ENCODE measurements around the gene GALNT2. TPM values are rescaled to one million over a fixed set of nuclear protein-coding genes. Genes with fewer than 3 reads are reported as not detected.

GALNT2 gene
- polyA plus RNA-seq, 2 donors, result 11.2 to 15.3 TPM

GRCh38 chr1:230123280-230124185, 56.5 kb downstream of the GALNT2 start:
- Histone ChIP-seq H3K4me3 (ENCODE audit: low read depth in 1 of 2, low read length in 2 of 2) (no peak overlapping the region), H3K27me3 (ENCODE audit: control insufficient read depth in 1 of 2, insufficient read depth in 2 of 2, low read length in 2 of 2) (no peaks in the 10 kb centered on the region), H3K9me3 (ENCODE audit: control insufficient read depth in 2 of 2, insufficient read depth in 1 of 2, low read depth in 1 of 2, low read length in 1 of 2) (no peaks in the 10 kb centered on the region), H3K36me3 (ENCODE audit: control insufficient read depth in 2 of 2, insufficient read depth in 2 of 2, low read length in 1 of 2) (peaks cover 0 to 3% of the 10 kb centered on the region in 2 donors), H3K4me1 (ENCODE audit: control insufficient read depth in 2 of 2, insufficient read depth in 2 of 2, low read length in 1 of 2) (peaks cover 5 to 9% of the 10 kb centered on the region in 2 donors), H3K27ac (ENCODE audit: low read depth in 2 of 2, low read length in 1 of 2) (no peak overlapping the region)
- WGBS, 2 donors, result 73 to 82% methylated on average over 13 of the region's 13 CpGs

DNA sequence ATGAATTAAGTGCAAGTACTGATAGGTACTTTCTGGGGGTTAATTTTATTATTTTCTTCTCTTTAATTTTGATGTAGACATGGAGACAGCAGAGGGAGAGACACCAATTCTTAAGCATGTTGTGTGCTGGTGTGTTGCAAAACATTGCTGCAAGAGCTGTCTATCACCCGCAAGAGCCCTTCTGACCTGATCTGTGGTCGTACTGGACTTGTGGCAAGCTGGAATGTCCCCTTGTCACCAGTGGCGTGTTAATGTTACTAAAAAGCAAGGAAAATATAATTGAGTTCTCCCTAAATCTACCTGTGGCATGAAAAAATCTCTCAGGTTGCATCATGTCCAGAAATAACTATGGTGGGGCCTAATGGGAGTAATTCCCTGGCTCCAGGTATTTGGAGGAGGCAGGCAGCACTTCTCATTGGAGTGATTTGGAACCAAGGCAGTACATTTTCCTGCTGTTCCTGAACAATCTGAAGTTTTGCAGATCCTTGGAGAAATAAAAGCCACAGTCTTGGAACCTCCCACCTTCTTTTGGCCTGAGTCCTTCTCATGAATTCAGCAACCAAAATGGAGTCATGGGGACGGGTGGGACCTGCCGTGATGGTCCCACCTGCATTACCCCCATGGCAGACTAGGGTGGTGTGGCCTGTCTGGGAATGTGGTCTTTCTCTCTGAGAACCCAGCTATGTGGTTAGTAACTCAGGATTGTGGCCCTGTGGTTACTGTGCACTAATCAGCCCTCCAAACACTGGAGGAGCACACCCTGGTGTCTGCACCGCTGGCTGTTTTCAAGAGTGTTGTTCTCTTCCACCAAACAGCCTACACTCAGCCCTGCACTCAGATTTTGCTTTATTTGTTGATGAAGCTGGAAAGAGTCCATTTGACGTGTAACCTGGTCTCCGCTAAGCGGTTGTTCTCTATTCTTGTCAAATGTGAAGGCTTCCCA, 57.4 kb downstream of the GALNT2 start:
- WGBS, 2 donors, result 77 to 83% methylated on average over 9 of the region's 9 CpGs
- peaks cover 5 to 9% of the 10 kb centered on the region in 2 donors for H3K4me1 ChIP-seq (ENCODE audit: control insufficient read depth in 2 of 2, insufficient read depth in 2 of 2, low read length in 1 of 2)
- H3K9me3 ChIP-seq (ENCODE audit: control insufficient read depth in 2 of 2, insufficient read depth in 1 of 2, low read depth in 1 of 2, low read length in 1 of 2), result no peaks in the 10 kb centered on the region
- H3K27ac ChIP-seq (ENCODE audit: low read depth in 2 of 2, low read length in 1 of 2), result no peak overlapping the region
- no peaks in the 10 kb centered on the region for H3K27me3 ChIP-seq (ENCODE audit: control insufficient read depth in 1 of 2, insufficient read depth in 2 of 2, low read length in 2 of 2)
- H3K4me3 ChIP-seq (ENCODE audit: low read depth in 1 of 2, low read length in 2 of 2), result no peak overlapping the region
- H3K36me3 ChIP-seq (ENCODE audit: control insufficient read depth in 2 of 2, insufficient read depth in 2 of 2, low read length in 1 of 2), result peaks cover 0 to 3% of the 10 kb centered on the region in 2 donors

- H3K4me1 ChIP-seq (ENCODE audit: control insufficient read depth in 2 of 2, insufficient read depth in 2 of 2, low read length in 1 of 2), result peaks cover 5 to 9% of the 10 kb centered on the region in 2 donors
- H3K4me3 ChIP-seq (ENCODE audit: low read depth in 1 of 2, low read length in 2 of 2), result no peak overlapping the region
- no peak overlapping the region for H3K27ac ChIP-seq (ENCODE audit: low read depth in 2 of 2, low read length in 1 of 2)
- H3K36me3 ChIP-seq (ENCODE audit: control insufficient read depth in 2 of 2, insufficient read depth in 2 of 2, low read length in 1 of 2), result peaks cover 0 to 3% of the 10 kb centered on the region in 2 donors
- no peaks in the 10 kb centered on the region for H3K9me3 ChIP-seq (ENCODE audit: control insufficient read depth in 2 of 2, insufficient read depth in 1 of 2, low read depth in 1 of 2, low read length in 1 of 2)
- 81 to 87% methylated on average over 6 of the region's 6 CpGs for WGBS, 2 donors
- no peaks in the 10 kb centered on the region for H3K27me3 ChIP-seq (ENCODE audit: control insufficient read depth in 1 of 2, insufficient read depth in 2 of 2, low read length in 2 of 2)
These were observed 58.1 kb downstream of the GALNT2 start for GRCh38 chr1:230125141-230125540.

- Histone ChIP-seq H3K27ac (ENCODE audit: low read depth in 2 of 2, low read length in 1 of 2) (no peak overlapping the region), H3K27me3 (ENCODE audit: control insufficient read depth in 1 of 2, insufficient read depth in 2 of 2, low read length in 2 of 2) (no peaks in the 10 kb centered on the region), H3K9me3 (ENCODE audit: control insufficient read depth in 2 of 2, insufficient read depth in 1 of 2, low read depth in 1 of 2, low read length in 1 of 2) (no peaks in the 10 kb centered on the region), H3K4me1 (ENCODE audit: control insufficient read depth in 2 of 2, insufficient read depth in 2 of 2, low read length in 1 of 2) (peaks cover 2 to 9% of the 10 kb centered on the region in 2 donors), H3K36me3 (ENCODE audit: control insufficient read depth in 2 of 2, insufficient read depth in 2 of 2, low read length in 1 of 2) (no peaks in the 10 kb centered on the region), H3K4me3 (ENCODE audit: low read depth in 1 of 2, low read length in 2 of 2) (no peak overlapping the region)
- 76 to 81% methylated on average over 10 of the region's 10 CpGs for WGBS, 2 donors
These were observed 58.8 kb downstream of the GALNT2 start for GRCh38 chr1:230125640-230126528.

DNA sequence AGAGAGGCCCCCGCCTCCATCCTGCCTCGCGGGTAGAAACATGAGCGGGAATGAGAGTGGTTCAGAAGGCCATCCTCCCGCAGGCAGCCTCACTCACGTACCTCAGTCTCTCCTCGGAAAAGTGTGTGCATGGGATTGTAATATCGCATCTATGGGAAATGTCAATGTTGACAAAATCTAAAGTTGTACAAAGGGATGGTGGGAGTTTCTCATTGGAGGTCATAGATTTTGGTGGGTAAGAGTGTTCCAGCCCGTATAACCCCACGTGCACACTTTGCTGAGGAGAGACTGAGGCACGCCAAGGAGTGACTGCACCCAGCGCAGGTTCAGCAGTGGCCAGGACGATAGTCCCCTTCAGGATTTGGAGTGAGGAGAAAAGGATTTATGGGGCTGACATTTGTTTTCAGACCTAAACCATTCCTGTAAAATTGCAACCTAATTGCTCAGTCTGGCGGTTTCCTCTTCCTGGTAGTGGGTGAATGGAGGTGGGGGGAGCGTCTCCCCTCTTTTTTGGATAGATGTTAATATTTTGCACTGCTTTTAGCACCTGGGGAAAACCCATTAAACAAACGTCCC, 59.6 kb downstream of the GALNT2 start:
- Histone ChIP-seq H3K36me3 (ENCODE audit: control insufficient read depth in 2 of 2, insufficient read depth in 2 of 2, low read length in 1 of 2) (no peaks in the 10 kb centered on the region), H3K27me3 (ENCODE audit: control insufficient read depth in 1 of 2, insufficient read depth in 2 of 2, low read length in 2 of 2) (no peaks in the 10 kb centered on the region), H3K4me3 (ENCODE audit: low read depth in 1 of 2, low read length in 2 of 2) (no peak overlapping the region), H3K27ac (ENCODE audit: low read depth in 2 of 2, low read length in 1 of 2) (no peak overlapping the region), H3K4me1 (ENCODE audit: control insufficient read depth in 2 of 2, insufficient read depth in 2 of 2, low read length in 1 of 2) (peaks cover 2 to 9% of the 10 kb centered on the region in 2 donors), H3K9me3 (ENCODE audit: control insufficient read depth in 2 of 2, insufficient read depth in 1 of 2, low read depth in 1 of 2, low read length in 1 of 2) (no peaks in the 10 kb centered on the region)
- 80 to 87% methylated on average over 16 of the region's 16 CpGs for WGBS, 2 donors

DNA sequence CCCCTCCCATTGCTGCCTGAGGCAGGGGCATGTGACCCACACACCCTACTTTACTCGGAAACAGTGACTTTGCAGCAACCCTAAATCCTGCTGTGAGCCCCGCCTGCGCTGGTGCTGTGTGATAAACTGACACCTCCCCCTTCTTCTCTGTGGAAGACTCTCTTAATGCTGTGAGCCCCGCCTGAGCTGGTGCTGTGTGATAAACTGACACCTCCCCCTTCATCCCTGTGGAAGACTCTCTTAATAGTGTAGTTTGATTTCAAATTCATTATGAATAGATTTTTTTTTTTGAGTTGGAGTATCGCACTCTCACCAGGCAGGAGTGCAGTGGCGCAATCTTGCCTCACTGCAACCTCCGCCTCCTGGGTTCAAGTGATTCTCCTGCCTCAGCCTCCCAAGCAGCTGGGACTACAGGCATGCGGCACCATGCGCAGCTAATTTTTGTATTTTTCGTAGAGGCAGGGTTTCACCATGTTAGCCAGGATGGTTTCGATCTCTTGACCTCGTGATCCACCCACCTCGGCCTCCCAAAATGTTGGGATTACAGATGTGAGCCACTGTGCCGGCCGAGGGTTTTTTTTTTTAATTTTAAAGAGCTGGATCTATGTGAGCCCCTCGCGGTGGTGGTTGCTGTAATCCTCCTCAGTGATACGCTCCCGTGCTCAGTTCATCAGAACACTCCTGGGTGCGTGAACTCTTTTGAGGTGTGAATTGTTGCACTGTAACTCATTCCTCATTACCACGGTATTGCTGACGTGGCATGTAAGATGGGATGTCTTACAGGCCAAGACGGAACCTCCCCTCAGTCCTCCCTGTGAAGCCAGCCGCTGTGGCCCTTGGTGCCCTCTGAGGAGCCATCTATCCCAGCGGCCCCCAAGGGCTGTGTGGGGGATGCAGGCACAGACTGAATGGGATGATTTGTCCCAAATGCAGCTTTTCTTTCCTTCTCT, 60.3 kb downstream of the GALNT2 start:
- Histone ChIP-seq H3K9me3 (ENCODE audit: control insufficient read depth in 2 of 2, insufficient read depth in 1 of 2, low read depth in 1 of 2, low read length in 1 of 2) (no peaks in the 10 kb centered on the region), H3K27me3 (ENCODE audit: control insufficient read depth in 1 of 2, insufficient read depth in 2 of 2, low read length in 2 of 2) (no peaks in the 10 kb centered on the region), H3K4me1 (ENCODE audit: control insufficient read depth in 2 of 2, insufficient read depth in 2 of 2, low read length in 1 of 2) (peaks cover 2 to 9% of the 10 kb centered on the region in 2 donors), H3K27ac (ENCODE audit: low read depth in 2 of 2, low read length in 1 of 2) (no peak overlapping the region), H3K4me3 (ENCODE audit: low read depth in 1 of 2, low read length in 2 of 2) (no peak overlapping the region), H3K36me3 (ENCODE audit: control insufficient read depth in 2 of 2, insufficient read depth in 2 of 2, low read length in 1 of 2) (no peaks in the 10 kb centered on the region)
- WGBS, 2 donors, result 83 to 86% methylated on average over 25 of the region's 25 CpGs

DNA sequence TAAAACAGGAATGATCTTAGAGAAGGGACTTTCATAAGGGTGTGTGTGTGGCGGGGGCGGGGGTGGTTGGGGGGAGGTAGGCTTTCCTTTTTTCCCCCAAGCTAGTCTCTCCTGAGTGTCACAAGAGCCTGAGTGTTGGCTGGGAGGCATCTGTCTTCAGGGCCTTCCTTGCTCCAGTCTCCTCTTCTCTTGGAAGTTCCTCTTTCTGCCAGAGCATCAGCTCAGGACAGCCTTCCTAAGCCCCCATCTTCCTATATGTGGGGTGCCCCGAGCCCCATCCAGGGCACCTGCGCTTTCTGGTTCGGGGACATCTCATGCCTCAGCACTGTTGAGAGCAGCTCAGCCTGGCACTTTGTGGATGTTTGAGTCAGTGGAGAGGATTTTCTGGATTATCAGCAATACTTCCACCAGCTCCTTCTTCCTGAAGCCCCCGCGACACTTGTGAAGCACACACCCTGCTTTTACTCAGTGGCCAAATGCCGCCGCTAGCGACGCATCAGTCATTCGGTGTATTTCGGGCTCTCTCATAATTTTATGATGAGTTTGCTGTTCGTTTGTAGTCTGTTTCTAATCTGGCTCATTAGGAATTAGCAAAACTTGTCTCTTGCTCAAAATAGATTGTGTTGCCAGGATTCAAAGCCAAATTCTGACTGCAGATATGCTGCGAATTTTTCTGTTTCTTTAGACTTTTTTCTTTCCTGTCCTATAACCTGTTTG, 61.7 kb downstream of the GALNT2 start:
- no peaks in the 10 kb centered on the region for H3K36me3 ChIP-seq (ENCODE audit: control insufficient read depth in 2 of 2, insufficient read depth in 2 of 2, low read length in 1 of 2)
- H3K9me3 ChIP-seq (ENCODE audit: control insufficient read depth in 2 of 2, insufficient read depth in 1 of 2, low read depth in 1 of 2, low read length in 1 of 2), result no peaks in the 10 kb centered on the region
- no peak overlapping the region for H3K4me3 ChIP-seq (ENCODE audit: low read depth in 1 of 2, low read length in 2 of 2)
- no peak overlapping the region for H3K27ac ChIP-seq (ENCODE audit: low read depth in 2 of 2, low read length in 1 of 2)
- WGBS, 2 donors, result 67 to 70% methylated on average over 15 of the region's 15 CpGs
- peaks cover 2 to 9% of the 10 kb centered on the region in 2 donors for H3K4me1 ChIP-seq (ENCODE audit: control insufficient read depth in 2 of 2, insufficient read depth in 2 of 2, low read length in 1 of 2)
- no peaks in the 10 kb centered on the region for H3K27me3 ChIP-seq (ENCODE audit: control insufficient read depth in 1 of 2, insufficient read depth in 2 of 2, low read length in 2 of 2)

DNA sequence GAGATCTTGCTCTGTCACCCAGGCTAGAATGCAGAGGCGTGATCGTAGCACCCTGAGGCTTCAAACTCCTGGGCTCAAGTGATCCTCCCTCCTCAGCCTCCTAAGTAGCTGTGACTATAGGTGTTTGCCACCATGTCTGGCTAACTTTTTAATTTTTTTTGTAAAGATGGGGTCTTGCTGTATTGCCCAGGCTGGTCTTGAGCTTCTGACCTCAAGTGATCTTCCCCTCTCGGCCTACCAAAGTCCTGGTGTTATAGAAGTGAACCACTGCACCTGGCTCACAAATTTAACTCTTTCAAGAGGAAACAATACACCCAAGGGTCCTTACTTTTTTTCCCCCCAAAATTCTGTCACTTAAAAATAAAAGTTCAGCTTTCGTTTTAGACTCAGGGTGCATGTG, 62.3 kb downstream of the GALNT2 start:
- Histone ChIP-seq H3K27ac (ENCODE audit: low read depth in 2 of 2, low read length in 1 of 2) (no peak overlapping the region), H3K4me1 (ENCODE audit: control insufficient read depth in 2 of 2, insufficient read depth in 2 of 2, low read length in 1 of 2) (peaks cover 2 to 9% of the 10 kb centered on the region in 2 donors), H3K36me3 (ENCODE audit: control insufficient read depth in 2 of 2, insufficient read depth in 2 of 2, low read length in 1 of 2) (no peaks in the 10 kb centered on the region), H3K4me3 (ENCODE audit: low read depth in 1 of 2, low read length in 2 of 2) (no peak overlapping the region), H3K27me3 (ENCODE audit: control insufficient read depth in 1 of 2, insufficient read depth in 2 of 2, low read length in 2 of 2) (no peaks in the 10 kb centered on the region), H3K9me3 (ENCODE audit: control insufficient read depth in 2 of 2, insufficient read depth in 1 of 2, low read depth in 1 of 2, low read length in 1 of 2) (no peaks in the 10 kb centered on the region)
- 96% methylated on average over 4 of the region's 4 CpGs for WGBS, 2 donors
